NCI-H82 treated with DMSO at 0.1 percent for 48 hours (cell line): ENCODE results near the gene CDC37.

Experiments used
- DNase-seq: peaks from one replicate; lab custom pipeline; 2025; ENCODE audit not compliant: unreplicated experiment; lab: John Stamatoyannopoulos, UW

CDC37 gene

GRCh38 chr19:10403137-10404021 is at the start of gene CDC37:
CDC37 (minus strand) TSS chr19:10403542; CDS start chr19:10403479, 63 bp downstream.
- DNase-seq: peak; percentile 65

- DNase-seq: peak; percentile 75
These were observed 47.7 kb upstream of the CDC37 start for GRCh38 chr19:10450853-10451609.

GRCh38 chr19:10450191-10450852 is 47.0 kb upstream of the CDC37 start:
- no peak for DNase-seq

- DNase-seq: no peak
These were observed 45.7 kb upstream of the CDC37 start for GRCh38 chr19:10449037-10449436.

- no peak for DNase-seq
These were observed 39.4 kb upstream of the CDC37 start for GRCh38 chr19:10442698-10443097.

- no peak for DNase-seq
These were observed 36.2 kb upstream of the CDC37 start for GRCh38 chr19:10439588-10439987.

GRCh38 chr19:10433131-10433536 is 29.8 kb upstream of the CDC37 start:
- no peak for DNase-seq

- no peak for DNase-seq
These were observed 29.4 kb upstream of the CDC37 start for GRCh38 chr19:10432736-10433130.

GRCh38 chr19:10431943-10432735 is 28.8 kb upstream of the CDC37 start:
- no peak for DNase-seq

- DNase-seq: no peak
These were observed 28.1 kb upstream of the CDC37 start for GRCh38 chr19:10431254-10431942.

- no peak for DNase-seq
These were observed 27.3 kb upstream of the CDC37 start for GRCh38 chr19:10430505-10431253.

- no peak for DNase-seq
These were observed 25.6 kb upstream of the CDC37 start for GRCh38 chr19:10428996-10429381.

GRCh38 chr19:10427169-10427568 is 23.8 kb upstream of the CDC37 start:
- DNase-seq: no peak

GRCh38 chr19:10424011-10424637 is 20.8 kb upstream of the CDC37 start:
- no peak for DNase-seq

- DNase-seq: no peak
These were observed 19.5 kb upstream of the CDC37 start for GRCh38 chr19:10422846-10423245.

GRCh38 chr19:10422046-10422461 is 18.7 kb upstream of the CDC37 start:
- DNase-seq: no peak

GRCh38 chr19:10421240-10422045 is 18.1 kb upstream of the CDC37 start:
- no peak for DNase-seq
